ENCODE data around the gene SLC6A16.
"Not testable (repeated sequence)": the region's sequence is repeated elsewhere in the genome, so short reads cannot be mapped to it uniquely, and the experiment has no call there.

Gene SLC6A16

DNA sequence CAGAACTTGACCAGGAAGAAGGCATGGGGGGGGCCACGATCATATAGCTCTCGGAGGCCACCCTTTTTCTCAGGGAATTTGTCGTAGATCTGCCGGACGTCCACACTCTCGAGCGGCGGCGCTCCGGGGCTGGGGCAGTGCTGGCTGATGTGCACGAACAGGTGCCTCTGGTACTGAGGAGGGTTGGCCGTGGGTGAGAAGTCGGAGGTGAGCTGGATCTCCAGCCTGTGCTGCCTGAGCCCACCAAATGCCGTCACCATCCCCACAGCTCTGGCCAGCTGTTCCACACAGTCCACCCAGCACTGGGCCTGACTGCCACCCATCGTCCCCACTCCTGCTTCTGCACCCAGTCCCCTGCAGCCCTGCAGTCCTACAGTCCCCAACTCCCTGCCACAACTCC lies 22.2 kb upstream of the SLC6A16 start:
- DNase-seq (ENCODE audit: low read depth in 1 of 2, low spot score in 1 of 2), result no peak

DNA sequence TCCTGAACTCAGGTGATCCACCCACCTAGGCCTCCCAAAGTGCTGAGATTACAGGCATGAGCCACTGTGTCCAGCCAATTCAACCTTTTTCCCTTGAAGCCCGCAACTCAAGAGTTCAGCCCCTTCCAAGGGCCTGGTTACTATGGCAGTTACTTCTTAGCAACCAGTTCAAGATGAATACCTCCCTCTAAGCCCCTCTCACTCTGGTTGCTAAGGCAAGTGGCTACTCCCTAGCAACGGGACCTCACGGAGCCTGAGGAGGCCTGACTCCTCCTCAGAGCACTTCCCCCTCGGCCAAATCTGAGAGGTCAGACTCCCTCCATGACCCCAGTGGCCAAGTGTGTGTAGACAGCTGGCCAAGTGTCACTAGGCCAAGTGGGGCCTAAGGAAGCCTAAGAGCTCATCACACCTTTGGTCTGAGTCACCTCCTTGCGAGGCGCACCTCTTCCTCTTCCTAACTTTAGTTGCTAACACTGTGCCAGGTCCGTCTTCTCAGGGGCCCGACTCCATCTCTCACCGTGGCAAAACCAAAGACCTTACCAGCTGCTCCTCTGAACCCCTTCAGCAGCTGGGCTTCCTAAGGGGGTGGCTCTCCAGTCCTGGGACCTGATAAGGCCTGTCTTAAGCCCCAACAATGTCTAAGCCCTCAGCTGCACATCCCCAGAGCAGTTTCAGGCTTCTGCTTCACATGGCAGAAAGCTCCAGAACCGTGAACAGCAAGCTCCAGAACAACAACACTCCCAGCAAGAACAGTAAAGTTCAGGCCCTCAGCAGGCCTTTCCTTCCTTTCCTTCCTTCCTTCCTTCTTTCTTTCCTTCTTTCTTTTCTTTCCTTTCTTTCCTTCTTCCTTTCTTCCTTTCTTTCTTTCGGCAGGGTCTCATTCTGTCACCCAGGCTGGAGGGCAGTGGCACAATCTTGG lies 19.8 kb upstream of the SLC6A16 start:
- no peak for DNase-seq (ENCODE audit: low read depth in 1 of 2, low spot score in 1 of 2)

DNA sequence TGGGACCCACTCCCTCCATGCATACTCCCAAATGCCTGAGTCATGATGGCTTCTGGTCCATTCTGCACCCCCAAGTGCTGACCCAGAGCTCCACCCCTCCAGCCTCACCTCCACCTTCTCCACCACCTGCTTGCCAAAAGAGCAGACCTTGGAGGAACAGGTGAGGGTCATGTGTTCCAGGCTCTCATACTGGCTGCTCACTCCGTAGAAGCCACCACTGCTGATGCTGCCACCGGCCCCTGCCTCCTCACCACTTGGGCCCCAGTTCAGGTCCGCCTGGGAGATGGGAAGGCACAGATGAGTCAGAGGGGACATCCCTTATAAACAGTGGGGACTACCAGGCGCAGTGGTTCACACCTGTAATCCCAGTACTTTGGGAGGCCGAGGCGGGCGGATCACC lies 18.1 kb upstream of the SLC6A16 start:
- DNase-seq (ENCODE audit: low read depth in 1 of 2, low spot score in 1 of 2), result no peak

DNA sequence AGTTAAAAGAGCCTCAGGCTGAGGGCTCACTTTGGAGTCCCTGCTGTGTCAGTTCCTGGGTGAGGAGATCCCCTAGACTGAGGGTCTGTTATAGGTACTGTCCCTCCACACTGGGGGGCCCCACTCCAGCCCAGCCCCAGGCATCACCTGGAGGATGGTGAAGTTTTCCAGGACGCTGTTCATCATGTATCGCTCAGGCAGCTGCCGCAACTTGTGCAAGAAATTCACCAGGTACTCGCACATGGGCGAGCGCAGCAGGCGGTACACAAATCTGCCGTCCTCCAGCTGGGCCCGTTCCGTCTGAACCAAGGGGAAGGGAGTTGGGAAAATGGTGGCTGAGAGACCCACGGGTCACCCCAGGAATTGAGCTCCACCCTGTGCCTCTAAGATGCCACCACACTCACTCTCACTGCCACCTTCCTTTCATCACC lies 17.3 kb upstream of the SLC6A16 start:
- DNase-seq (ENCODE audit: low read depth in 1 of 2, low spot score in 1 of 2), result no peak

DNA sequence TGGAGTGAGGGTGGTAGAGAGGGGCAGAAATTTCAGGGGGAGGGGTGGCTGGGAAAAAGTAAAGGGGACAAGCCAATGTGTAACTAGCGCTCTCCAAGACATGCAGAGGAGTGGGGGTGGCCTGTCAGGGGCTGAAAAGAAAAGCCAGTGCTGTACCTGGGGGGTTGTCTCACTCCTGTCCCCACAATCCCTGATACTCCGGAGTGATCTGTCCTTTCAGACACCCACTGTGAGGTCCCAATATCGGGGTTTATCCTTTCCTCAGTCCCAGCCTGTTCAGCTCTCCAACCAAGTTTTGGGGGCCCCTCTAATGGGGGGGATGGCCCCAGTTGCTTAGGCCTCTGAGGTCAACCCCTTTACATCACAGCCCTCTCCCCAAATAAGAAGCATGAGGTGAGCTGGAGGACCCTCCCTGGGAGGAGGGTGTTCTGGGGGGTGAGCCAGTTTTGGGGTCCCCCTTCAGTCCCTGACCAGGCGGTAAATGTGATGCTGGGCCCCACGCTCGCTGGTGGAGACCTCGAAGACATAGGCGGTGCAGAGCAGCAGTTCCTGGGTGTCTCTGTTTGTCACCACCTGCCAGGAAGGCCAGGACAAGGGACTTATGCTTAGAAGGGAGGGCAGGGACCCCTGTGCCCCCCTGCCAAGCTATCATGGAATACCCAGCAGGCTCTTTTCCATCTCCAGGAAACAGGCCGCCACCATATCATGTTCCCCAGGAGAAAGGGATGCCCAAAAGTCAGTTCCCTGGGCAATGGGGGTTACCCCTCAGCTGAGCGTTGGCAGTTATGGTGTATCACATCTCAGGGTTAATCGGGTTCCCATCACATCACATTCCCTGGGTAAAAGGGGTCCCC lies 16.1 kb upstream of the SLC6A16 start:
- no peak for DNase-seq (ENCODE audit: low read depth in 1 of 2, low spot score in 1 of 2)

DNA sequence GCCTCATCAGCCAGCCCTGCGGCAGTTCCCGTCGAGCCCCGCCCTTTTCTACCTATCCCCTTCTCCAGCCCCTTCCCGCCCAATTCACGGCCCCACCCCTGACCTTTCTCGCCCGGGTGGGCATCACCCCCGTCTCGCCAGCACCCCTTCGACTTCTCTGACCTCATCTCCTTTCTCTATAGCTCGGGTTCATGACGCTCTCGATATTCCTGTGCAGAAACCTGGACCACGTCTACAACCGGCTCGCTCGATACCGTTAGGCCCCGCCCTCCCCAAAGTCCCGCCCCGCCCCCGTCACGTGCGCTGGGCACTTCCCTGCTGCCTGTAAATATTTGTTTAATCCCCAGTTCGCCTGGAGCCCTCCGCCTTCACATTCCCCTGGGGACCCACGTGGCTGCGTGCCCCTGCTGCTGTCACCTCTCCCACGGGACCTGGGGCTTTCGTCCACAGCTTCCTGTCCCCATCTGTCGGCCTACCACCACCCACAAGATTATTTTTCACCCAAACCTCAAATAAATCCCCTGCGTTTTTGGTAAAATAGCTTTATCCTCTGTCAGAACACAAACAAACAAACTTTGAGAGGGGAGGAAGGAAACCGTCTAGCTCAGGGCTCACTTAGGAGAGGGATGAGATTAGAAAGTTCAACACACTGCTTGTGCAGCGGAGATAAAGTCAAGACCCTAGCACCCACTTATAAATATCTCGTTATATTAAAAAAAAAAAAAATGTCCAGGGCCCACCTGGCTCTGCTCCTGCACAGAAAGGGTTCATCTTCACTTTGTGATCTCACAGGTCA lies 15.3 kb upstream of the SLC6A16 start:
- no peak for DNase-seq (ENCODE audit: low read depth in 1 of 2, low spot score in 1 of 2)

DNA sequence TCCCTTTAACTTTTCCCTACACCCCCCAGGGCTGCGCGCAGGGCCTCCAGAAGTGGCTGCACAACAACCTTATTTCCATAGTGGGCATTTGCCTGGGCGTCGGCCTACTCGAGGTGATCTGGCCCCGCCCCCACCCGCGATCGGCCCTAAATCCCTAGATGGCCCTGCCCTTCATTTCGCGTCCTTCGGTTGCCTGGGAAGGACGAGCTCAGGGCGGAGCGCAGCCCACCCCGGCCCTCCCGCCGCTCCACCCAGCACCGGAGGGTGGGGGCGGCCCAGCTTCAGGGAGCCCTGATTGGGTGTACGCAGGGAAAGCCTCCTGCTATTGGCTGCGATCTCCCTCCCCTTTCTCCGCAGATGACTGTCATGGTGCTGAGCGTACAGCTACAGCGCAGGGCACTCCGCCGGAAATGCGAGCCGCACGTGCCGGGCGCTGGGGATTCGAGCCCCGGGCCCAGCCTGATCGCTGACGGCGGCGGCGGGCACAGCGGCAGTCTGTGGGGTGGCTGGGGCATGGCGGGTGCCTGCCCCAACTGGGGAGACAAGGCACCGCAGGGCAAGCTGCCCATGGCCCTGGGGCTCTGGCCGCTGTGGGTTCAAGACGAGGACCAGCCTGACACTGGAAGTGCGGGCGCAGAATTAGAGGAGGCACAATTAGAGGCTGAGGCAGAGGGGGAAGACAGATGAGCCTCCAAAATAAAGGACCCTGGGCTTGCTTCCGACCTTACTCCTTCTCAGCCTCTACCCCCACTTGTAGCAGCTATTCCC lies 14.5 kb upstream of the SLC6A16 start:
- no peak for DNase-seq (ENCODE audit: low read depth in 1 of 2, low spot score in 1 of 2)

DNA sequence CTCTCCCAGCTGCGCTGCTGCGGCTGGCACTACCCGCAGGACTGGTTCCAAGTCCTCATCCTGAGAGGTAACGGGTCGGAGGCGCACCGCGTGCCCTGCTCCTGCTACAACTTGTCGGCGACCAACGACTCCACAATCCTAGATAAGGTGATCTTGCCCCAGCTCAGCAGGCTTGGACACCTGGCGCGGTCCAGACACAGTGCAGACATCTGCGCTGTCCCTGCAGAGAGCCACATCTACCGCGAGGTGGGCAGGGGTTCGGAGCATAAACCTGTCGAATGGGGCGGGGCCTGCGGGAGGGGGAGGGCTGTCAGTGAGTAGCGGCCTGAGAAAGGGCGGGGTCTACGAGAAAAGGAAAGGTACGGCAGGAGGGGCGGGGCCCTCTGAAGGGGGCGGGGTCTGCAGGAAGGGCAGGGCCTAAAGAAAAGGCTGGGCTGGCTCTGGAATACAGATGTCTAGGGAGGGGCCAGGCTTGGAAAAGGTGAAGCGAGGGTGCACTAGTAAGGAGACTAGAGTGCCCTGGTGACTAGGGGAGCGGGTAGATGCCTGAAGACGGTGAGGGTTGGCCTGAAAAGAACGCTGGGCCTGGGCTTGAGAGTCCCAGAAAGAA lies 13.8 kb upstream of the SLC6A16 start:
- DNase-seq (ENCODE audit: low read depth in 1 of 2, low spot score in 1 of 2), result no peak

DNA sequence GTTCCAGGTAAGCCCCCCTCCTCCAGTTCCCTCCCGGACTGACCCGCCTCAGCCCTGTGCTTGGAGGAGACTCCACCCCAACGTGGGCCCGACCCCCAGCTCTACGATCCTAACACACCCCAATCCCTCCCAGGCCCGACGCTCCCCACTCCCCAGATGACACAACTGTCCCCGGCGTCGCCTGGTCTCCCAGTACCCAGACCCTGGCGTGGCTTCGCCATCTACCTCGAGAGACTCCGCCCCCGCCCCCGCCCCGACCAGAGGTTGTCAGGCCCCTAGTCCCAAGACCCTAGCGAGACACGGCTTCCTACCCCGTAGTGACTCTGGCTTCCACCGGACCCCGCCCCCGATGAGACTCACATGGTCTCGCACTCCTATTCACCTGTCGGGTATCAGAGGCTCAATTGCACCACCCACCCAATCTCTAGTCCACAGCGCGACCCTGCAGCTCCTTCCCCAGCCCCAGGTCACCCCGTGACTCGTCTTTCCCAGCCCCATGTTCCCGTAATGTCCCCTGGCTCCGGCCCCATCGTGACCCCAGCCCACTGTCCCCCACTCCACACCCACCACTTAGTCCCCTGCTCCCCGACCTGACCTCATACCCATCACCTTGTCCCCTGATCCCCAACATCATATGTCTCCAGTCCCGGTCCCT lies 13.2 kb upstream of the SLC6A16 start:
- no peak for DNase-seq (ENCODE audit: low read depth in 1 of 2, low spot score in 1 of 2)

DNA sequence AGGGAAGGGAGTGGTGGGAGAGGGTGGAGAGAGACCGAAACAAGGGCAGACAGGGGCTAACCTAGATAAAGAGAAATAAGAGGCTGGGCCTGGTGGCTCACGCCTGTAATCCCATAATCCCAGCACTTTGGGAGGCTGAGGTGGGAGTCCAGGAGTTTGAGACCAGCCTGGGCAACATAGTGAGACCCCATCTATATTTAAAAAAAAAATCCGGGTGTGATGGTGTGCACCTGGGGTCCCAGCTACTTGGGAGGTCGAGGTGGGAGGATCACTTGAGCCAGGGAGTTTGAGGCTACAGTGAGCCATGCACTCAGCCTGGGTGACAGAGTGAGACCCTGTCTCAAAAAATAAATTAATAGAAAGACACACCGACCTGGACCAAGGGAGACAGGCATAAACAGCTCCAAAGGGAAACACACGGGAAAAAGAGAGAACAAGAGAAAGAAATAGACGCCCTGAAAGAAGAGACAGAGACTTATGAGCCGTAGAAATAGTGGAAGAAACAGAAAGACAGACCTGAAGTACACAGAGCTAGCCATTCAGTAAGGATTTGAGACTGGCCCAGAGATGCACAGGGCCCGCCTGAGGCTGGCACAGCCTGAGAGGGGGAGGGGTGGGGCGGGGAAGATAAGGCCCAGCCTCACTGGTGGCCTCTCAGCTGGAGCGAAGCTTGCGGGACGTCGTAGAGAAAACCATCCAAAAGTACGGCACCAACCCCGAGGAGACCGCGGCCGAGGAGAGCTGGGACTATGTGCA lies 12.5 kb upstream of the SLC6A16 start:
- DNase-seq (ENCODE audit: low read depth in 1 of 2, low spot score in 1 of 2), result no peak

DNA sequence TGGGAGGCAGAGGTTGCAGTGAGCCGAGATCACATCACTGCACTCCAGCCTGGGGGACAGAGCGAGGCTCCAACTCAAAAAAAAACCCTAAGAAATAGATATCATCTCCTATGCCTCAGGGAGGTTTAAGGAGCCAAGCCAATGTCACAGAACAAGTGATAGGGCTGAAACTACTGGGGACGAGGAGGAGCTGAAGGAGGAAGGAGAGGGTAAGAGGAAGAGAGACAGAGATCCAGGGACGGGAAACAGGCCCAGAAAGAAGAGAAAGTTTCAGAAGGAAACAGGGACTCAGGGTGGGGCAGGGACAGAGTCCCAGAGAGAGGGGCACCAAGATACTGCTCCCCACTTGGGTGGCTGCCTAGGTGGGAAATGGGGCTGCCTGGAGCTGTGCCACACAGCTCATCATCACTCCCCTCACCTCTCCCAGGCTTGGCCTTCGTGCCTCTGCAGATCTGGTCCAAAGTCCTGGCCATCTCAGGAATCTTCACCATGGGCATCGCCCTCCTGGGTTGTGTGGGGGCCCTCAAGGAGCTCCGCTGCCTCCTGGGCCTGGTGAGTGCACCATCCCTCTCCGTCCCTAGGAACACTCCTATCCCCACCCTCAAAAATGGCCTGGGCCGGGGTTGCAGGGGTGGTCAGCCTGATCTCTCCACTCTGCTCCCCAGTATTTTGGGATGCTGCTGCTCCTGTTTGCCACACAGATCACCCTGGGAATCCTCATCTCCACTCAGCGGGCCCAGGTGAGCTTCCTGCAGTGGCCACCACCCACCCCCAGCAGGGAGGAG lies 11.7 kb upstream of the SLC6A16 start:
- DNase-seq (ENCODE audit: low read depth in 1 of 2, low spot score in 1 of 2), result no peak

DNA sequence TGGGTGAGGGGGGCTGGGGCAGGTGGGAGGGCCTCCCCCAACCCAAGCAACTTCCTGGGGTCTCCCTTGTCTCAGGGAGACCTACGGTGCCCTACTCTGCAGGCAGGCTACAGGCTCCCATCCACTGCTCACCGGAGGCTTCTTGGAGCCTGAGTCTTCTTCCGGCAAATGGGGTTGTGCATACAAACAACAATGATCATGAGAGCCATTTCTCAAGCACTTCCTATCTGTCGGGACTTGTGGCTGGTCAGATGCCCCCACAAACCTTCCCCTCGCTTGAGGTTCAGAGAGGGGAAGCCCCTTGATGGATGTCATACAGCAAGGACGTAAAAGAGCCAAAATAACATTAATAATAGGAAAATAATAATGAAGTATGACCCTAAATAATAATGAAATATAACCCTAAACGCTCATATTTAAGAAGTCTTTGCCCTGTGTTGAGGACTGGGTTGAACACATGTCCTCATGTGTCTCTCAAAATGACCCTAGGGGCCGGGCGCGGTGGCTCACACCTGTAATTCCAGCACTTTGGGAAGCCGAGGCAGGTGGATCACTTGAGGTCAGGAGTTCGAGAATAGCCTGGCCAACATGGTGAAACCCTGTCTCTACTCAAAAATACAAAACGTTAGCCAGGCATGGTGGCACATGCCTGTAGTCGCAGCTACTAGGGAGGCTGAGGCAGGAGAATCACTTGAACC lies 10.9 kb upstream of the SLC6A16 start:
- DNase-seq (ENCODE audit: low read depth in 1 of 2, low spot score in 1 of 2), result no peak

DNA sequence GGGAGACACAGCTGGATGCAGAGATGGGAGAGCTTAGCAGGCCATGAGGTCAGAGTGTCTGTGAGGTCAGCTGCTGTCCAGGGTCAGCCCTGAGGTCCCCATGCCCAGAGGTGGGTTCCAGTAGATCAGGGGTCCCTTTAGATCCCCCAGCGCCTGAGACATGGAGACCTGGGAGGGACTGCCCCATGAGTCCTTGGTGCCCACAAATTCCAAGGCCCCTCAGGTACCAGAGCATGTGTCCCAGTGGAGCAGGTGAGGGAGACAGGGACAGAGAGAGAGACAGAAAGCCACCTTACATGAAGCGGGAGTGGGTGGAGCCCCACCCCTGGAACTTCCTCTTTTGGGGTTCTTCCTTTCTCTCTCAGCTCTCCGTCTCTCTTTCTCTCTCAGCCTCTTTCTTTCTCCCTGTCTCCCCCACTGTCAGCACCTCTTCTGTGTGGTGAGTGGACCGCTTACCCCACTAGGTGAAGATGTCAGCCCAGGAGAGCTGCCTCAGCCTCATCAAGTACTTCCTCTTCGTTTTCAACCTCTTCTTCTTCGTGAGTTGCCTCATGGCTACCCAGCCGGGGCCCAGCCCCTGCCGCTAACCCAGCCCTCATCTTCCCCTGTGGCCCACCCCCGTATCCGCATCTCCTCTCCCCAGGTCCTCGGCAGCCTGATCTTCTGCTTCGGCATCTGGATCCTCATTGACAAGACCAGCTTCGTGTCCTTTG lies 10.2 kb upstream of the SLC6A16 start, which contains the start of gene CD37:
Gene CD37, plus strand, starts transcription at position 336 of the 713 bp plus-strand sequence. Its CDS starts 135 bp downstream, at position 471.
- peak; percentile 26 to 33 for DNase-seq (ENCODE audit: low read depth in 1 of 2, low spot score in 1 of 2)

DNA sequence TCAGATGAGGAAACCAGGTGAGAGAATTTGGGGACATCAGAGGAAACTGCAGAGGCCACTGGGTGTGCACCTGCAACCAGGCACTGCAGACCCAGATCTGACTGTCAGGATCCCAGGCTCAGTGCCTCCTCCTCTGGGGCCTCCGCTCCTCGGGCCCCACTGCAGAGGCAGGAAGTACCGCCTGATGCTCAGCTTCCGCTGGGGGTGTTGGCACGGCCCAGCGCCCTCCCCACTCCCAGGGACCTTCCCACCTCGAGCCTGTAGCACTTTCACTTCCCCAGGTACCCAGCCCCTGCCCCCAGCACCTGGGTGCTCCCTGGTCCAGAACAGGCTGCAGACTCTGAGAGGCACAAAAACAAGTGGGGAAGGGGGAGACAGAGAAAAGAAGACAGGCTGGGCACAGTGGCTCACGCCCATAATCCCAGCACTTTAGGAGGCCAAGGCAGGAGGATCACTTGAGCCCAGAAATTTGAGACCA lies 8.9 kb upstream of the SLC6A16 start:
- peak in 1 of 2 donors; percentile 58 for DNase-seq (ENCODE audit: low read depth in 1 of 2, low spot score in 1 of 2)

DNA sequence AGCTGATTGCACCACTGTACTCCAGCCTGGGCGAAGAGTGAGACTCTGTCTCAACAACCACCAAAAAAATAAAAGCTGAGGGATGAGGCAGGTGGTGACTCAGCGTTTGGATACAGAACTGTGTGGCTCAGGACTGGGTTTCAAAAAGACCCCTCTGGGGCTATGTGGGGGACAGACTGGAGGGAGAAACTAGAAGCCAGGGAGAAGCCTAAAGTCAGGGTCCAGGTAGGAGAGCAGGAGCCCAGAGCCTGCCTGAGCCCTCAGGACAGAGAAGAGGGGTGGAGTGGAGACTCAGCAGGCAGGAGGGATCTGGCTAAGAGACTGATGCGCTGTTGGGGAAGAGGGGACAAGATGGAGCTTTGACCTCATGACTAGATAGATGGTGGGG lies 8.4 kb upstream of the SLC6A16 start:
- DNase-seq (ENCODE audit: low read depth in 1 of 2, low spot score in 1 of 2), result no peak

DNA sequence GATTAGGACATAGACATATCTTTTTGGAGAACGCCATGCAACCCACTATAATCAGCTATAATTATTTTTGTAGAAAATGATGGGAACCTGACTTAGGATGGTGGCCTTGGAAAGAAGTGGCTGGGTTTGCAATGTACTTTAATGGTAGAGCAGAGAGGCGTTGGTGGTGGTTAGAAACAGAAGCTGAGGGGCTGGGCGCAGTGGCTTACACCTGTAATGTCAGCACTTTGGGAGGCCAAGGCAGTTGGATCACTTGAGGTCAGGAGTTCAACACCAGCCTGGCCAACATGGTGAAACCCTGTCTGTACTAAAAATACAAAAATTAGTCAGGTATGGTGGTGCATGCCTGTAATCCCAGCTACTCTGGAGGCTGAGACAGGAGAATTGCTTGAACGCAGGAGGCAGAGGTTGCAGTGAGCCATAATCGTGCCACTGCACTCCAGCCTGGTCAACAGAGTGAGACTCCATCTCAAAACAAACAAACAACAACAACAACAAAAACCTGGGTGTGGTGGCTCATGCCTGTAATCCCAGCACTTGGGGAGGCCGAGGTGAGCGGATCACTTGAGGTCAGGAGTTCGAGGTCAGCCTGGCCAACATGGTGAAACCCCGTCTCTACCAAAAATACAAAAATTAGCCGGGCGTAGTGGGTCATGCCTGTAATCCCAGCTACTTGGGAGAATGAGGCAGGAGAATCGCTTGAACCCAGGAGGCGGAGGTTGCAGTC lies 7.9 kb upstream of the SLC6A16 start:
- DNase-seq (ENCODE audit: low read depth in 1 of 2, low spot score in 1 of 2), result not testable (repeated sequence)
